HK-2 (cell line): ENCODE measurements around the gene ISCA2.
"Not testable (repeated sequence)": the region's sequence is repeated elsewhere in the genome, so short reads cannot be mapped to it uniquely, and the experiment has no call there.

ENCODE experiments used
- DNase-seq: peaks from one replicate; pipeline ENCODE4 v3.0.0-alpha.2; 2018; ENCODE audit not compliant: unreplicated experiment

ISCA2 gene

GRCh38 chr14:74493343-74494261 lies at the start of gene ISCA2:
ISCA2 (plus strand) TSS chr14:74493765; CDS start chr14:74493775, 10 bp downstream.
- peak; percentile 100 for DNase-seq

- no peak for DNase-seq
These were observed 48.7 kb upstream of the ISCA2 start for GRCh38 chr14:74444866-74445265.

DNA sequence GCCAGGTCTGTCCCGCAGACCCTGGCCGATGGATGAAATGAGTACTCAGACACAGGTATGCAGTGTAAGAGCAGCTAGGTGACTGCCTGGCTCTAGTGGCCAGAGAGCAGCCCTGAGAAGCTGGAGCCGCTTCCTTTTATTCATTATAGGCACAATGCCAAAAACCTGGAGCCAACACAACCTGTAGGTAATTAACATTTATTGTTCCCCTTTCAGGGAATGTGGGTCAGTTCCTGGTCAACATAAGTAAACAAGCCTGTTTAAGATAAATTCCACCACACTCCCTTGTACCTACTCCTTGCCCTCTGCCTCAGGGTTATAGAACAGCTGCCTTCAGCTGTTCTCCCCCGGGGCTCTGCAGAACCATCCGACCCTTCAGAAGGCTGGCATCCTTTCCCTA lies 39.2 kb upstream of the ISCA2 start:
- not testable (repeated sequence) for DNase-seq

DNA sequence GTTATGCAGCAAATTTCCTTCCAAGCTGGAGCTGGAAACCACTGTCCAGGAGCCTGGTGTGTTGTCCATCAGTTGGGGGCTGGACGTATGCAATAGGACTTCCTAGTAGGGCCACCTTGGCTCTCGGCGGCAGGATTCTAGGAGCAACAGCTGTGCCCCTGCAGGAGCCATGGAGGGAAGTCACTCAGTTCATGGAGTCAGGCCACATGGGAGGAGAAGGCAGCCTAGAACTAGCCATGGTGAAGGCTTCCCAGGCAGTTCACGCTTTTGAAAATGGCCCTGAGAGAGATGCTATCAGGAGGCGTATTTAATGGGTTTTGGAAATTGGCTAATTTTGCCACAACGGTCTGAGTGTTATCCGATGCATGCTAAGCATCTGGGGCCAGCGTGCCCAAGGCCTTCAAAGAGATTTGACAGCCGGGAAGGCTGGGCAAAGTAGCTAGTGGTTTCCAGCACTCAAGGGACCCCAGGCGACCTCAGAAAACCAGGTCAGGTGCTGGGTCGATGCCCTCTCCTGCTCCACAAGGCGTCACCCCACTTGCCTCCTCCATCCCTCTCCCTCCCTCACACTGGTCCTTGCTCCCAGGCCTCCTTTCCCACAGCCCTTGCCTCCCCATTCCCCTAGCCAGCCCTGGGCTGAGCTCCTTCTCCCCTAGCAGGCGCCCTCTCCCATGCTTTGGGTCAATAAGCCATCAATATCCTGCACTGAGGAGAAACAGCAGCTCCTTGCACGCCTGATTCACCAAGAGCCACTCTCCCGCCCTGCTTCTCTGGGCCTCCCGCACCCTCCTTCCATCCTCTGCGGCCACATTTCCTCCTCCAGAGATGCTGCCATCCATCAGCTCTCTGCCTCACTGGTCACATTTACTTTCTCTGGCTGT lies 36.6 kb upstream of the ISCA2 start:
- no peak for DNase-seq

- DNase-seq, result no peak
These were observed 36.0 kb upstream of the ISCA2 start for GRCh38 chr14:74457565-74457895.

DNA sequence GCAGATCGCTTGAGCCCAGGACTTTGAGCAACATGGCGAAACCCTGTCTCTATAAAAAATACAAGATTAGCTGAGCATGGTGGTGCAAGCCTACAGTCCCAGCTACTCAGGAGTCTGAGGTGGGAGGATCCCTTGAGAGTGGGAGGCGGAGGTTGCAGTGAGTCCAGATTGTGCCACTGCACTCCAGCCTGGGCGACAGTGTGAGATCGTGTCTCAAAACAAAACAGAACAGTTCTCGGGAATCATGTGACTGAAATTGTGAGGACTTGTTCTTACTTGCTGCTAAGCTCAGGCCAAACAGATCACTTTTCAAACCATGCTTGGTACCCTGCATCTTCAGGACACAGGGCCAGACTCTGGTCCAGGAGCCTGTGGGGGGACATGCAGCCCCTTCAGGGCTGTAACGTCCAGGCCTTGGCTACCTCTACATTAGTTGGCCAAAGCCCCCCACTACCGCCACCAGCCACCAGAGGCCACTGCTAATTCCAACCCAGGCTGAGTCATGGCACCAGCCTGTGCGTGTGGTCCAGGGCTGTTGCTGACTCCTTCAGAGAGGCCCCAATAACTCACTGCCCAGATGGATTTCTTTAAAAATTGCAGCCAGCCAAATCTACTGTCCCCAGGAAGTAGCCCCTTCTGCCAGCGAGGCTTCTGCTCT lies 34.1 kb upstream of the ISCA2 start:
- peak; percentile 62 for DNase-seq

- DNase-seq, result no peak
These were observed 33.6 kb upstream of the ISCA2 start for GRCh38 chr14:74459976-74460375.

GRCh38 chr14:74462993-74463392 lies 30.6 kb upstream of the ISCA2 start:
- no peak for DNase-seq

- DNase-seq, result no peak
These were observed 29.9 kb upstream of the ISCA2 start for GRCh38 chr14:74463697-74464096.

DNA sequence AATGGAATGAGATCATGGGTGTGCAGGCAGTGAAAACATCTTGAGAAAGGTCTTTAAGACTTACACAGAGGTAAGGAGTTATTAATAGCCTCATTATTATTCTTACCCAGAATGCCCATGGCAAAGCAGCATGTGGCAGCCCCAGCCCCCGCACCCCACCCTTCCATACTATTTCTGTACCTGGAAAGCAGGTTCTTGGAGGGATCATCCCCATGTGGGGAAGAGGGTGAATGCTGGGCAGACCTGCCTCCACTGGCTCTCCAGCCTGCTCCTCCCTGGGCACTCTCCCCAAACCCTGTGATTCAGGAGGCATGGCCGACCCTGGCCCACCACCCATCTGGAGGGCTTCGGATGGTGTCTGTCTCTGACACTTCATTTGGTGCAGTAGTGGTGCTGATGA lies 28.8 kb upstream of the ISCA2 start:
- DNase-seq, result no peak

- no peak for DNase-seq
These were observed 28.2 kb upstream of the ISCA2 start for GRCh38 chr14:74465335-74465734.

GRCh38 chr14:74468513-74468912 lies 25.1 kb upstream of the ISCA2 start:
- no peak for DNase-seq

DNA sequence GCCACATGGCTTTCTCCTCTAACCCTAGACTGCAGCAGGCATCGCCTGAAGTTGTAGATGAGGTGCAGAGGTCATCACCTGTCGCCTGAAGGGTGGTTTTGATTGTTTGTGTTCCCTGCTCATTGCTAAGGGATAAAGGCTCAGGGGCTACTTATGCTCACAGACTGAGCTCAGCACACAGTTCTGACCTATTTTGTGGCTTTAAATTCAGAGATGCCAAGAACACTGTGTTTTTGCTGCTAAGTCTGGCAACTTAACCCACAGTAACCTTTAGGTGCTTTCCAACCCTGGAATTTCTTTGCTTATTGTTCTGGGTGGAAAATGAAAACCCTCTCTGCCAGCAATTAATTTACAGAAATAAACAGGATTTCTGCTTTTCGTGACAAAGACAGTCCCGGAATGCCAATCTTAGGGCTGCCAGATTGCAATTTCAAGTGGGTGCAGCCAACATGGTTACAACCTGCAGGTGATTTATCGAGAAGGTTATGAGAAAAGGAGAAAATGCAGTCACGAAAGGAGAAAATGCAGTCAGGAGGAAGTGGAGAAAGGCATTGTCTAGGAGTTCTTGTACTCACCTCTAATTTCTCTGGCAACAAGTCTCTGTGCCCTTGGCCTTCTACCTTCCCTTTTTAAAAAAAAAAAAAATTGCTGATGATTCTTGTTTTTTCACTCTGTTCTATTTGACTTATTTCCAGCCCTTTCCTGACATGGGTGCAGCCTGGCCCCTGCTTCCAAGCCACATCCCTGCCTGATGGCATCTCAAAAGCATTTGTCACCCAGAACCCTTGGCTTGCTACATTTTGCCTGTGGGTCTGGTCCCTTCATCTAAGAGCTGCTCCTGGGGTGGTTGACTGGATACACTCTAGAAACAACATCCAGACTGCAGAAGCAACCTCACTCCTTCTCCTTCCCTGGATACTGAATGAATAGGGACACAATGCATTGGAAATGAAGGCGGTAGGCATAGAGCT lies 23.7 kb upstream of the ISCA2 start:
- DNase-seq, result no peak

GRCh38 chr14:74472601-74473000 lies 21.0 kb upstream of the ISCA2 start:
- no peak for DNase-seq

GRCh38 chr14:74474376-74474775 lies 19.2 kb upstream of the ISCA2 start:
- no peak for DNase-seq

DNA sequence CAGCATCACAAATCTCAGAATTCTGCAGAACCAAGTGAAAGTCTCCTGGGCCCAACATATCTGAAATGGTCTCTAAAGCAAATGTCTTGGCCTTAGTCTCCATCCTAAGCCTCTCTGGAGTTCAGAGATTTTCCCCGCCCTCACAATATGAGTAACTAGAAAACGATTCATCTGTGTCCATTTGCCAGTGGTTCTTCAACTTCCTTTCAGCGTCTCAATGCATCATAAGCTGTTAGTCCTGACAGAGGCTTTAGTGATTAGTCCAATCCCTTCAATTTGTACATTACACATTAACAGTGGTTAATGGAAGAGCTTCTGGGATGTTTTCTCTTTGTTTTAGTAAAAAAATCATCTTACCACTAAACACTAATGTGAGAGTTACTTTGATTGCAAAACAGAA lies 17.9 kb upstream of the ISCA2 start:
- no peak for DNase-seq

DNA sequence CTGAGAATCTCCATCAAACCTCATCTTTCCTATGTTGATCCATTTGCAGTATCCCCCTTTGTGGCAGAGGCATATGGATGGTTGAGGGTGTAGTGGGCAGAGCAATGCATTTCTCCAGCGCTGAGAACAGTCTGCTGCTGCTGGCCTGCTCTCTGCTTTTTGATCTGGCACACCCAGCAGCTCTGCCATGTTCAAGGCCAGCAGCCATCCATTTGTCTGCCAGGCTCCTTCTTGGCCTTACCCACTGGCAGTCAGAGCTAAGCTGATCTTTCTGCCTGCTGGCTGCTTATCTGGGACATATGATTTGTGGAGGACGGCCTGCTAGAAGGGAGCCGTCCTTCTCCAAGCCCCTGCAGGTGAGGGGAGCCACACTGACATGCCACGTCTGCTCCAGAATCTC lies 17.5 kb upstream of the ISCA2 start:
- DNase-seq, result no peak

DNA sequence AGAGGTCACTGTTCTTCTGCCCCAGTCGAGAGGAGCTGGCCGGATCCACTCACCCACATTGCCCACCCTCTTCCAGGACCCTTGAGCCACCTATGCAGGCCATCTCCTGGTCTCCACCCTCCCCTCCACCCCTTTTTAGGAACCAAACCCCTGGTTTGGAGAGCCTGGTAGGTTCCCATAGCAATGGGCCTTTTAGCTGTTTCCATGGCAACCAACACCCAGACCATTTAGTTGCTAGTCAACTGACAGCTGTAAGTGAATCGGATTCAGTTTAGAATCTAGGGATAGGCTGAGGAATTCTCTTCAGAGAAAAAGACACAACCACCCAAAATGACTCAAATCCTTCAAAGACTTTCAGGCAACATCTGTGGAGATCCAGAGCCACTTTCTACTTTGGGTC lies 17.0 kb upstream of the ISCA2 start:
- DNase-seq, result no peak

DNA sequence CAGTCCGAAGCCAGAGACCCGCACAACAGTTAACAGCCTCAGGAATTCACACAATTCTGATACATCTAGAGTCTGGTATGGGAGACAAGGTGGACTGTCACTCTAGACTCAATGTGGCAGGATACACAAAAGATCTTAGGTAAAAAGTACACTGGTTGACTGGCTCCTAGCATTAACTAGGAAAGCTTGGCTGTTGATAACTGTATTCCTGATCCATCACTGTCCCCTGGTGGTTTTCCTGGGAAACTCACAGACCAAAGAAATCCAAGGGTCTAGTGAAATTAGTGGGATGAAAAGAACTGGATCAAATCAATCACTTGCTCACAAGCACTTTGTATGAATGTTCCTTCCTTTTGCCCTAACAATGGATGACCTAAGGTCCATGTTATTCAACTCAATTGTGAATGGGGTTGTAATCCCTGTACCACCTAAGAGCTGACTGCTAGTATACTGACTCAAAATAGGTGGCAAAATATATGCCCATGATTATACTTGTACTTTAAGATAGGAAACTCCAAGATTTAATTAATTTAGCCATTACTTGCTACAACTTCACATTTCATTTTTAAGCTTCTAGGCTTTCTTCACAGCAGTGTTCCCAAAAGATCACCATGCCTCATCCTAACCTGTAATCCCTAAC lies 14.4 kb upstream of the ISCA2 start:
- DNase-seq, result no peak

DNA sequence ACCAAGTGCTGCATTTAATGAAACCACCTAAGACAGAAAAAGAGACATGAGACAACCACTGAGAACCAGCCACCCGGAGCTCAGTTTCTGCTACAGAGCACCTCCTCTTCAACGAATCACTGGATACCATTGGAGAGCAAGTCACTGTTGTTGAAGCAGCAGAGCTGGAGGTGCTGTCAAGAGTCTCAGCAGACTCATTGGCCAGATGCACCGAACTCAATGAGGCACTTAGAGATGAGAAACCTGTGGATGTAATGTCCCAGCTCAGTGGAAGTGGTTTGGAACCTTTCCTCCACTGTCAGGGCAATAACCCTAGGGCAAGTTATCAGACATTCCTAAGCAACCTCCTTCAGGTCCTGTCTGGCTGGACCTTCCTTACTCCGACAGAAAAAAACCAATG lies 13.5 kb upstream of the ISCA2 start:
- no peak for DNase-seq

DNA sequence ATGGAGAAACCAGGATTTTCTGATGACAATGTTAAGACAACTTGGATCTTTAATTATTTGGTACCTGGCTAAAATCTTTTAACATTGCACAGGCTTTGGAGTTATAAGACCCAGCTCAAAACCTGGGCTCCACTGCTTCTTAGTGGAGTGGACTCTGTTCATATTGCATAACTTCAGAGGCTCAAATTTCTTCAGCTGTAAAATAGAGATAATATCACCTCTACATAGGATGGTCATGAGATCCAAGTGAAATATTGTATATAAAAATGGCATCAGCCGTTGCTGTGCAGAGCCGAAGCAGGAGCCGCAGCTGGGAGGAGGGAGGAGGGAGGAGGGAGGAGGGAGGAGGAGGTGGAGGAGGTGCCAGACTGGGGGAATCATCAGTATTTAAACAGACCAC lies 11.0 kb upstream of the ISCA2 start:
- DNase-seq, result no peak
